ENCODE data around the gene PCCB.
"Not testable (repeated sequence)": the region's sequence is repeated elsewhere in the genome, so short reads cannot be mapped to it uniquely, and the experiment has no call there.

PCCB gene

DNA sequence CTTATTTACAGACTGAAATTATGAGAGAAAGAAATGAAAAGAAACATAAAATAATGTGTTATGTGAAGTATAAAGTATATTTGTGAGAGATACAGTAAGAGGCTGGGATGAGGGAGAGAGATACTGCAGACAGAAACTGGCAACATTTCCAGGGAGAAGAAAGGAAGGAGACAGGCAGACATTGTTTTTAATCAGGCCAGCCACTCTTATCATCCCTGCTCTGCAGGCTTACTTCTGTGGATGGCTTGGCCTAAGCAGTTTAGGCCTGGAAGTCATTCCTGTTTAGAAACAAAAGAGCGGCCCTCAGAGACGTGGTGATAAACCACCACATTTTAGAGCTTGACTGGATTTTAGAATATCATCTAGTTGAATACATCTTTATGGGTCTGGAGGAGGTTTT, 12.4 kb downstream of the PCCB start:
- DNase-seq (ENCODE audit: low read depth): no peak

DNA sequence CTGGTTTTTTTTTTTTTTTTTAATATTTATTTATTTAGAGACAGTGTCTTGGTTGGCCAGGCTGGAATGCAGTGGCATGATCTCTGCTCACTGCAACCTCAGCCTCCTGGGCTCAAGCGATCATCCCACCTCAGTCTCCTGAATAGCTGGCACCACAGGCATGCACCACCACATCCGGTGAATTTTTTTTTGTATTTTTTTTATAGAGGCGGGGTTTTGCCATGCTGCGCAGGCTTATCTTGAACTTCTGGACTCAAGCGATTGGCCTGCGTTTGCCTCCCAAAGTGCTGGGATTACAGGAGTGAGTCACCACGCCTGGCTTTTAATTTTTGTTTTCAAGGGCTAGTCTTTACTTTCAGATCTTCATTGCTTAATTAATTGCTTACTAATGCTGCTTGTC, 13.1 kb downstream of the PCCB start:
- DNase-seq (ENCODE audit: low read depth): no peak

DNA sequence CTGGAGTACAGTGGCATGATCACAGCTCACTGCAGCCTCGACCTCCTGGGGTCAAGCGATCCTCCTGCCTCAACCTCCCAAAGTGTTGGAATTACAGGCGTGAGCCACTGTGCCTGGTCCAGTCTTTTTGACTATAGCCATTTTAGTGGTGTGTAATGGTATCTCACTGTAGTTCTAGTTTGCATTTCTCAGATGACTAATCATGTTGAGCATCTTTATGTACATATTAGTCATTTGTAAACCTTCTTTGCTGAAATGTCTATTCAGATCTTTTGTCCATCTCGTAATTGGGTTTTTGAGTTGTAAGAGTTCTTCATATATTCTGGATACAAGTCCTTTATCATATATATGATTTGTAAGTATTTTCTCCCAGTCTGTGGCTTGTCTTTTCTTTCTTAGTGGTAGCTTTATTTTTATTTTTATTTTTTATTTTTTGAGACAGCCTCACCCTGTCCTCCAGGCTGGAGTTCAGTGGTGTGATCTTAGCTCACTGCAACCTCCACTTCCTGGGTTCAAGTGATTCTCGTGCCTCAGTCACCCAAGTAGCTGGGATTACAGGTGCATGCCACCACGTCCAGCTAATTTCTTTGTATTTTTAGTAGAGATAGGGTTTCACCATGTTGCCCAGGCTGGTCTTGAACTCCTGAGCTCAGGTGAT, 16.5 kb downstream of the PCCB start:
- DNase-seq (ENCODE audit: low read depth): peak; percentile 79

GRCh38 chr3:136267235-136267634, 17.1 kb downstream of the PCCB start:
- DNase-seq (ENCODE audit: low read depth): no peak

GRCh38 chr3:136270179-136270578, 20.0 kb downstream of the PCCB start:
- DNase-seq (ENCODE audit: low read depth): no peak

- DNase-seq (ENCODE audit: low read depth): not testable (repeated sequence)
Measured at GRCh38 chr3:136271626-136272025, 21.5 kb downstream of the PCCB start.

DNA sequence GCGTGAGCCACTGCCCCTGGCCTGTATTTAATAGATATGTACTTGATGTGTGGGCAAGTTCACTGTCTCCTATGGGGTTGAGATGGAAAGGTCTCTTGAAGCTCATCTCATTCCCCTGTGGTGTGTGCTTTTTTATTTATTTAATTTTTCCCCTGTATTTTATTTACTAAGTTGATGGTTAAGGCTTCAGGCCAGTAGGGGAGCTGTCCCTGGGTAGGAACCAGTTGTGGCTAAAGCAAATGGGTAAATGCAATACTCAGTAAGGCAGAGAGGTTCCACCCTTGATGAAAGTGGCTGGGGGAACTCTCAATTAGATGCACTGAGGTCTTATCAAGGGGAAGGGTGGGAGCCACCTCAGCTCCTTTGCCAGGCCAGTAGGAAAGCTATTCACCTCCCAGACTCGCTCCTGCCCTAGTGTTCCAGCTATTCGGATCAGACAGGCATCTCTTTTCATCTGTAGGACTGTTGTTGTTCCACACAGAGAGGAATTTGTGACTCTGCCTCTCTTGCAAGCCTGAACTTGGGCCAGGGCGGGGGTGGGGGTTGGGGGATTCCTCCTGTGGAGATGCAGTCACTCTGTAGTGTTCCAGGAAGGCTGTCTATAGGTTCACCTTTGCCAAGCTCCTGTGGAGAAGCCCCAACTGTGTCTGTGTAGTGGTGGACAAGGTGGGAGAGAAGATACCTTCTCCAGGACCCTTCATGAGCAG, 26.1 kb downstream of the PCCB start:
- DNase-seq (ENCODE audit: low read depth): peak; percentile 6

GRCh38 chr3:136277115-136277514, 27.0 kb downstream of the PCCB start:
- DNase-seq (ENCODE audit: low read depth): no peak

DNA sequence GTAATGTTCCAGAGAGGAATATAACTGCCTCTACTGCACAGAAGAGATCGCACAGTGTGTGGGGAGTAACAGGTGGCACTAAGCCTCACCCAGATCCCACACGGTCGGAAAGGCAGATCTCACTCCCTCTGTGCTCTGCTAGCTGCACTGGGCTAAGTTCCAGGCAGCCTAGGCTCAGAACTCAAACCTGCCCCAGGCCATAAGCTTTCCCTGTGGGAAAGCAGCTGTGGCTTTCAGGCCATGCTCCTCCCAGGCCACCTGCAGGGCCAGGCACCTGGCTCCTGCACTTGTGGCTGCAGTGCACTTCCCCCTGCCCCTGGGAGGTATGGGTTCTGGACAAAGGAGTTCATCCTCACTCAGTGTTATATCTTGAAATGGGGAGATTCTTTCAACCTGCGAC, 27.5 kb downstream of the PCCB start:
- DNase-seq (ENCODE audit: low read depth): no peak

GRCh38 chr3:136279092-136279491, 29.0 kb downstream of the PCCB start:
- no peak for DNase-seq (ENCODE audit: low read depth)

GRCh38 chr3:136280961-136281360, 30.8 kb downstream of the PCCB start:
- DNase-seq (ENCODE audit: low read depth): no peak

DNA sequence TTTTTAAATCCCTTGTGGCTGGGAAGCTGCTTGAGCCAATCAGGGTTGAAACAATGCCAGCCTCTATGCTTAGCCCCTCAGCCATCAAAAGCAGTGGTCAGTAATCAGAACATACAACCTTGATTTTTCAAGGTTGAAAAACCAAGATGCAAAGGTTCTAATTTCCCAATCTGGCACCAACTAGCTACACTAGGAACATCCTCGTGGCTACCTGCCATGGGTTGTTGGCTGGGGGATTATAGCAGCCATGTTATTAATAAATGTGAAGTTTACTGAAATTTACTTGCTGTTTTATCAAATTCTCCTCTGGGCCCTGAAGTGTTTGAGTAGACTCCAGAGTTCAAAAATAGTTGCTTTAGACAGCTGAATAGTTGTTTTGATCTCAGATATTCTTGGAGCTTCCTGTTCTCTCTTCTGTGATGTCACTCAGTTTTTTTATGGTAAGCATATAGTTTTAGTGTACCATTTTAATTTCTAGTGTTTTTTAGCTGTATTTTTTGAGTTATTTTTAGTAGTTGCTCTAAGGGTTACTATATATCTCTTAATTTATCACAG, 31.9 kb downstream of the PCCB start:
- DNase-seq (ENCODE audit: low read depth): peak; percentile 25

DNA sequence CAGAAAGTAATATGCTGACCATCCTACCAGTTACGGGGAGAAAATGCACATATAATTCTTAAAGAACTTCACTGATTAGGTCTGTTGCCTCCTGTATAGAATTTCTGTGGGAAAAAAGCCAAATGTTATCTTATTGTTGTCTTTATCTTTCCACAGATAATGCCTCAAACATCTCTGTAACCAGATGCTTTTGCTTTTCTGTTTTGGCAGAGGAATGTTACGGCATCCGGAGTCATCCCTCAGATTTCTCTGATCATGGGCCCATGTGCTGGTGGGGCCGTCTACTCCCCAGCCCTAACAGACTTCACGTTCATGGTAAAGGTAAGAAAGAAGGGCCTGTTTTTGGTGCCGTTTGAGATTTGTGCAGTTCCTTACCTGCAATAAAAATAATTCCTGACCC, 33.5 kb downstream of the PCCB start:
- DNase-seq (ENCODE audit: low read depth): peak; percentile 55

GRCh38 chr3:136291302-136291701, 41.2 kb downstream of the PCCB start:
- DNase-seq (ENCODE audit: low read depth): no peak

- no peak for DNase-seq (ENCODE audit: low read depth)
Measured at GRCh38 chr3:136292500-136292899, 42.4 kb downstream of the PCCB start.

- DNase-seq (ENCODE audit: low read depth): no peak
Measured at GRCh38 chr3:136293279-136293678, 43.1 kb downstream of the PCCB start.

- no peak for DNase-seq (ENCODE audit: low read depth)
Measured at GRCh38 chr3:136294176-136294575, 44.0 kb downstream of the PCCB start.

GRCh38 chr3:136296960-136297359, 46.8 kb downstream of the PCCB start:
- DNase-seq (ENCODE audit: low read depth): no peak

DNA sequence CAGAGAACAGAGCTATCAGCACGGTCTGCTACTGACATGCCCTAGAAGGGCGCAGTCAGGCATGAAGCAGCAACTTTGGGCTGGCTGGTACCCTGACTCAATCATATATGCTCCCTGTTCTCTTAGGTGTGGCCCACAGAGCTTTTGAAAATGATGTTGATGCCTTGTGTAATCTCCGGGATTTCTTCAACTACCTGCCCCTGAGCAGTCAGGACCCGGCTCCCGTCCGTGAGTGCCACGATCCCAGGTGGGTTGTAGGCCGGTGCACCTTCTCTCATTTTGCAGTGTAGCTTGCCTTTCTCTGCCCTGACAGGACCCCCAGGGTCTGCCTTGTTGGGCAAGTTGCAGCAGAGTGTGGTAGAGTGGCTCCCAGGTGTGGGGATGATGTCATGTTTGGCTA, 47.7 kb downstream of the PCCB start:
- DNase-seq (ENCODE audit: low read depth): no peak

DNA sequence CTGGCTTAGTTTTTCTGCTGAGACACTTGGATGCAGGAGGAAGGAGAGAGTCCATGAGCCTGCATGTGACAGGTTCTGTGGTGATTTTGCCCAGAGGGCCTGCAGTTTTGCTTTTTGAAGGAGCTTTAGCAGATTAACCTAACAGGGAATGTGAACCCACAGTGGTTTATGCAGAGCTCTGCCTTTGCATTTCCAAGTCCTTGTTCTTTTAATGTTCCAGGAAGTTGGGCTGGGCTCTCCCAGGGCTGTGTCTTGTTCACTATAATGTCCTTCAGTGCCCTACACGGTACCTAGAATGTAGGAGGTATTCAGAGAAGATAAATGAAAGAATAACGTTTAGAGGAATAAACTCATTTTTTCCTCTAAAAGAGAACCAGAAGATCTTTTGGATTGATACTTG, 50.3 kb downstream of the PCCB start:
- no peak for DNase-seq (ENCODE audit: low read depth)

DNA sequence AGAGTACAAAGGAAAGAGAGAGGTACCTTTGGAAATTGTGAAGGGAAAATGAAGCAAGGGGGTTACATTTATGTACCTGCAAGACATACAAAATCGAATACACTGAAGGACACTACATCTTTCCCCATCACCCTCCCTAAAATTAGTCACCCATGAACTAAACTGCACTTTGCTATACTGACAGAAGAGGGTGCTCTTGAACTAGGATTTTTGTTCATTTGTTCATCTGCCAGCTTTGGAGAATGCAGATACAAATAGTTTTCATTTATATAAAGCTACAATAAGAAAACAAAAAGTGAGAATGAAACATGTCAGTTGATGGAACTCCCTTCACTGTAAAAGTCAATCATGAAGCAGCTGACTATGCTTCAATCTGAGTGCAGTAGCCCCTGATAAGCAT, 55.7 kb downstream of the PCCB start:
- DNase-seq (ENCODE audit: low read depth): no peak

DNA sequence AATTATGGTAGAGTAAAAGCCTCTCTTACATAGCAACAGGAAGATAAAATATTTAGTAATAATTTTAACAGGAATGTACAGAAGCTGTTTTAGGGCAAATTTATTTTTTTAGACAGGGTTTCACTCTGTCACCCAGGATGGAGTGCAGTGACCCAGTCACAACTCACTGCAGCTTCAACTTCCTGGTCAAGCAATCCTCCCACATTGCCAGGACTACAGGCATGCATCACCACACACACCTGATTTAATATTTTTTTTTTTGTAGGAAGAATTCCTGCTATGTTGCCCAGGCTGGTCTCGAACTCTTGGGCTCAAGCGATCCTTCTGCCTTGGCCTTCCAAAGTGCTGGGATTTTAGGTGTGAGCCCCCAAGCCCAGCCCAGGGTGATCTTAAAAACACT, 61.1 kb downstream of the PCCB start:
- no peak for DNase-seq (ENCODE audit: low read depth)

DNA sequence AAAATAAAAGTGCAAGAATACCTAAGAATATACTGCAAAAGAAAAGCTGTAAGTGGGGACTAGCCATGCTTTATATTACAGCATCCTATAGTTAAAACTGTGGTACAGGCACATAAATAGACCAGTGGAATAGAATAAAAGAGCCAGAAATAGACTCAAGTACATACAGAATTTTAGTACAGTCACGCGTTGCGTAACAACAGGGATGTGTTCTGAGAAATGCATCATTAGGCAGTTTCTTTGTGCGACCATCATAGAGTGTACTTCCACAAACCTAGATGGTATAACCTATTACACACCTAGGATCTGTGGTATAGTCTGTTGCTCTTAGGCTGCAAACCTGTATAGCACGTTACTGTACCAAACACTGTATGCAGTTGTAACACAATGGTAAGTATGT, 61.8 kb downstream of the PCCB start:
- DNase-seq (ENCODE audit: low read depth): peak; percentile 24

- no peak for DNase-seq (ENCODE audit: low read depth)
Measured at GRCh38 chr3:136326316-136326715, 76.2 kb downstream of the PCCB start.

All from iris pigment epithelial cell (primary cell).